ENCODE measurements around the gene NUSAP1. TPM values are rescaled to one million over a fixed set of nuclear protein-coding genes. Genes with fewer than 3 reads are reported as not detected.
A peak's percentile ranks its signal among the peaks of the same experiment; 100 is the strongest.
"Not testable (repeated sequence)": the region's sequence is repeated elsewhere in the genome, so short reads cannot be mapped to it uniquely, and the experiment has no call there.

NUSAP1 gene
- total RNA-seq = 23.3 and 27.4 TPM in 2 replicates
- long read RNA-seq, transcript NUSAP1-208 (11 exons, 1,629 nt) = minor isoform, 14 of 70 reads
- long read RNA-seq, transcript NUSAP1-201 (11 exons, 2,409 nt) = minor isoform, 9 of 70 reads
- long read RNA-seq, transcript NUSAP1-202 (11 exons, 2,274 nt) = major isoform, 15 of 70 reads
- long read RNA-seq, partial matches to known transcripts = 8 of 70 reads
- long read RNA-seq, other reads (novel, unspliced or antisense) = 23 of 70 reads

GRCh38 chr15:41332194-41333025 lies at the start of gene NUSAP1, which contains the start of gene OIP5:
TSS of gene NUSAP1 (plus strand) at chr15:41332881. CDS start at chr15:41332958, 77 bp downstream.
TSS of gene OIP5 (minus strand) at chr15:41332591. CDS start at chr15:41332561, 30 bp downstream.
- peak; percentile 78 for TF ChIP-seq CTCF (IDR thresholded peaks at IDR 0.05)
- Mint-ChIP-seq H3K36me3 (ENCODE audit: unreplicated experiment) (no peaks in the 10 kb centered on the region), H3K4me3 (ENCODE audit: unreplicated experiment) (peak within 1 kb of the TSS; percentile 98), H3K27ac (ENCODE audit: unreplicated experiment) (peak within 1 kb of the TSS; percentile 98), H3K27me3 (ENCODE audit: unreplicated experiment) (no peaks in the 10 kb centered on the region), H3K4me1 (ENCODE audit: unreplicated experiment) (peaks cover 21% of the 10 kb centered on the region), H3K9me3 (ENCODE audit: unreplicated experiment) (no peaks in the 10 kb centered on the region)
- DNase-seq (ENCODE audit: extremely low spot score, unreplicated experiment) = peak; percentile 99

- H3K9me3 Mint-ChIP-seq (ENCODE audit: unreplicated experiment); H3K27me3 Mint-ChIP-seq (ENCODE audit: unreplicated experiment); DNase-seq (ENCODE audit: extremely low spot score, unreplicated experiment): not testable (repeated sequence)
- H3K4me1 Mint-ChIP-seq (ENCODE audit: unreplicated experiment) = peaks cover 25% of the 10 kb centered on the region
- H3K4me3 Mint-ChIP-seq (ENCODE audit: unreplicated experiment) = peak overlapping the region; percentile 95
- peak overlapping the region; percentile 92 for H3K27ac Mint-ChIP-seq (ENCODE audit: unreplicated experiment)
- H3K36me3 Mint-ChIP-seq (ENCODE audit: unreplicated experiment) = peaks cover 32% of the 10 kb centered on the region
Observed at GRCh38 chr15:41282980-41283652, 49.6 kb upstream of the NUSAP1 start.

GRCh38 chr15:41283653-41284426 lies 48.8 kb upstream of the NUSAP1 start:
- H3K36me3 Mint-ChIP-seq (ENCODE audit: unreplicated experiment) = peaks cover 32% of the 10 kb centered on the region
- peak overlapping the region; percentile 93 for H3K27ac Mint-ChIP-seq (ENCODE audit: unreplicated experiment)
- no peaks in the 10 kb centered on the region for H3K9me3 Mint-ChIP-seq (ENCODE audit: unreplicated experiment)
- H3K27me3 Mint-ChIP-seq (ENCODE audit: unreplicated experiment) = no peaks in the 10 kb centered on the region
- peak; percentile 99 for DNase-seq (ENCODE audit: extremely low spot score, unreplicated experiment)
- H3K4me1 Mint-ChIP-seq (ENCODE audit: unreplicated experiment) = peaks cover 25% of the 10 kb centered on the region
- peak overlapping the region; percentile 95 for H3K4me3 Mint-ChIP-seq (ENCODE audit: unreplicated experiment)
- no peak for TF ChIP-seq CTCF (IDR thresholded peaks at IDR 0.05)

GRCh38 chr15:41284427-41285177 lies 48.1 kb upstream of the NUSAP1 start:
- no peak for DNase-seq (ENCODE audit: extremely low spot score, unreplicated experiment)
- Mint-ChIP-seq H3K27me3 (ENCODE audit: unreplicated experiment) (no peaks in the 10 kb centered on the region), H3K36me3 (ENCODE audit: unreplicated experiment) (peaks cover 27% of the 10 kb centered on the region), H3K9me3 (ENCODE audit: unreplicated experiment) (no peaks in the 10 kb centered on the region), H3K4me3 (ENCODE audit: unreplicated experiment) (peak overlapping the region; percentile 95), H3K27ac (ENCODE audit: unreplicated experiment) (peak overlapping the region; percentile 93), H3K4me1 (ENCODE audit: unreplicated experiment) (peaks cover 25% of the 10 kb centered on the region)
- no peak for TF ChIP-seq CTCF (IDR thresholded peaks at IDR 0.05)
